ENCODE results near the gene RNF26.
A peak's percentile ranks its signal among the peaks of the same experiment; 100 is the strongest.

Gene RNF26

GRCh38 chr11:119316016-119316728 lies 18.2 kb upstream of the RNF26 start:
- peak in 2 of 6 experiments; percentile 4 to 47 for DNase-seq

- peak in 5 of 6 experiments; percentile 13 to 27 (median 23) for DNase-seq
These were observed 17.4 kb upstream of the RNF26 start, which contains the start of gene MCAM for GRCh38 chr11:119316729-119317591. MCAM (minus strand) TSS chr11:119317130; CDS start chr11:119317101, 29 bp downstream.

- no peak for DNase-seq
These were observed 16.6 kb upstream of the RNF26 start for GRCh38 chr11:119317592-119318239.

GRCh38 chr11:119318240-119319135 lies 15.8 kb upstream of the RNF26 start:
- DNase-seq, result peak in 2 of 6 experiments; percentile 10

GRCh38 chr11:119319136-119319699 lies 15.1 kb upstream of the RNF26 start:
- no peak for DNase-seq

- no peak for DNase-seq
These were observed 14.6 kb upstream of the RNF26 start for GRCh38 chr11:119319700-119320239.

- no peak for DNase-seq
These were observed 14.0 kb upstream of the RNF26 start for GRCh38 chr11:119320240-119320775.

GRCh38 chr11:119320776-119321524 lies 13.4 kb upstream of the RNF26 start:
- DNase-seq, result peak in 5 of 6 experiments; percentile 34 to 83 (median 51)

GRCh38 chr11:119322360-119322739 lies 12.0 kb upstream of the RNF26 start:
- no peak for DNase-seq

GRCh38 chr11:119322921-119323531 lies 11.3 kb upstream of the RNF26 start:
- DNase-seq, result no peak

GRCh38 chr11:119323532-119324033 lies 10.7 kb upstream of the RNF26 start:
- DNase-seq, result peak; percentile 48 to 87 (median 71)

GRCh38 chr11:119324189-119324588 lies 10.1 kb upstream of the RNF26 start:
- no peak for DNase-seq

- no peak for DNase-seq
These were observed 5.0 kb upstream of the RNF26 start for GRCh38 chr11:119329320-119329719.

- DNase-seq, result no peak
These were observed 4.1 kb upstream of the RNF26 start for GRCh38 chr11:119330237-119330636.

- no peak for DNase-seq
These were observed 2.1 kb upstream of the RNF26 start for GRCh38 chr11:119332111-119332765.

GRCh38 chr11:119335091-119335654 lies 846 bp downstream of the RNF26 start:
- no peak for DNase-seq

- no peak for DNase-seq
These were observed 1.6 kb downstream of the RNF26 start for GRCh38 chr11:119335655-119336543.

Data from stimulated activated naive CD4-positive, alpha-beta T cell (primary cell).